ENCODE data around the gene ZNF440.

The ZNF440 gene

GRCh38 chr19:11882606-11883005 is 68.5 kb downstream of the ZNF440 start:
- no peak for DNase-seq (ENCODE audit: low read depth in 4 of 4, low spot score in 1 of 4)

Data from stimulated activated CD4-positive, alpha-beta T cell treated with anti-CD3 and anti-CD28 coated beads, Interleukin-1b, Interleukin-23, amount 100 ng/mL, for 24 hours (primary cell).